NCI-H1417 treated with DMSO at 0.1 percent for 48 hours (cell line): ENCODE data around the gene CYP2F1.
"Not testable (repeated sequence)": the region's sequence is repeated elsewhere in the genome, so short reads cannot be mapped to it uniquely, and the experiment has no call there.

Source experiments
- DNase-seq: peaks from one replicate; lab custom pipeline; 2025; lab: John Stamatoyannopoulos, UW

CYP2F1 gene

GRCh38 chr19:41114132-41114531 lies at the start of gene CYP2F1:
CYP2F1 (plus strand) TSS chr19:41114432; CDS start chr19:41116189, 1,757 bp downstream.
- DNase-seq = no peak

- DNase-seq = no peak
Observed at GRCh38 chr19:41064974-41065569, 49.2 kb upstream of the CYP2F1 start.

GRCh38 chr19:41076286-41076685 lies 37.9 kb upstream of the CYP2F1 start:
- DNase-seq = no peak

GRCh38 chr19:41083516-41083915 lies 30.7 kb upstream of the CYP2F1 start:
- no peak for DNase-seq

- no peak for DNase-seq
Observed at GRCh38 chr19:41085748-41086415, 28.4 kb upstream of the CYP2F1 start.

GRCh38 chr19:41088151-41088550 lies 26.1 kb upstream of the CYP2F1 start, which contains the start of gene CYP2A13:
CYP2A13 (plus strand) TSS chr19:41088451; CDS start chr19:41088472, 21 bp downstream.
- DNase-seq = no peak

- no peak for DNase-seq
Observed at GRCh38 chr19:41089959-41090358, 24.3 kb upstream of the CYP2F1 start.

- no peak for DNase-seq
Observed at GRCh38 chr19:41095703-41096102, 18.5 kb upstream of the CYP2F1 start.

- no peak for DNase-seq
Observed at GRCh38 chr19:41096353-41096752, 17.9 kb upstream of the CYP2F1 start.

- DNase-seq = no peak
Observed at GRCh38 chr19:41097302-41097701, 16.9 kb upstream of the CYP2F1 start.

- no peak for DNase-seq
Observed at GRCh38 chr19:41098762-41099161, 15.5 kb upstream of the CYP2F1 start.

- not testable (repeated sequence) for DNase-seq
Observed at GRCh38 chr19:41102210-41102609, 12.0 kb upstream of the CYP2F1 start.

- DNase-seq = no peak
Observed at GRCh38 chr19:41106177-41106576, 8.1 kb upstream of the CYP2F1 start.

- DNase-seq = no peak
Observed at GRCh38 chr19:41111296-41111695, 2.9 kb upstream of the CYP2F1 start.

- DNase-seq = no peak
Observed at GRCh38 chr19:41111750-41112295, 2.4 kb upstream of the CYP2F1 start.

GRCh38 chr19:41112728-41113290 lies 1.4 kb upstream of the CYP2F1 start:
- DNase-seq = no peak

- no peak for DNase-seq
Observed at GRCh38 chr19:41116261-41116660, 2.0 kb downstream of the CYP2F1 start.

- not testable (repeated sequence) for DNase-seq
Observed at GRCh38 chr19:41120929-41121911, 7.0 kb downstream of the CYP2F1 start.

- not testable (repeated sequence) for DNase-seq
Observed at GRCh38 chr19:41122846-41123245, 8.6 kb downstream of the CYP2F1 start.

GRCh38 chr19:41123716-41124294 lies 9.6 kb downstream of the CYP2F1 start:
- DNase-seq = no peak

- not testable (repeated sequence) for DNase-seq
Observed at GRCh38 chr19:41126765-41127203, 12.6 kb downstream of the CYP2F1 start.
